MM.1S (cell line): Measurements from ENCODE around the gene CTAGE9.

Source experiments
- EZH2 ChIP-seq: fragments of 300-600 bp; sonication (generic); optimal IDR thresholded peaks from 2 replicates; pipeline ENCODE3; 2017; ENCODE audit warnings: low read depth, mild to moderate bottlenecking, antibody characterized with exemption, low read length, mixed read lengths
- EZH2phosphoT487 ChIP-seq: fragments of 300-600 bp; sonication (generic); IDR thresholded peaks from 2 replicates; pipeline ENCODE4 v1.6.1; 2018; ENCODE audit warnings: antibody characterized with exemption, low read length
- TF ChIP-seq, protein P1 (sequence below): fragments of 300-600 bp; sonication (generic); IDR thresholded peaks from 2 replicates; pipeline ENCODE4 v1.5.1; 2016; ENCODE audit warnings: antibody characterized with exemption, low read length, mixed read lengths

DNA sequence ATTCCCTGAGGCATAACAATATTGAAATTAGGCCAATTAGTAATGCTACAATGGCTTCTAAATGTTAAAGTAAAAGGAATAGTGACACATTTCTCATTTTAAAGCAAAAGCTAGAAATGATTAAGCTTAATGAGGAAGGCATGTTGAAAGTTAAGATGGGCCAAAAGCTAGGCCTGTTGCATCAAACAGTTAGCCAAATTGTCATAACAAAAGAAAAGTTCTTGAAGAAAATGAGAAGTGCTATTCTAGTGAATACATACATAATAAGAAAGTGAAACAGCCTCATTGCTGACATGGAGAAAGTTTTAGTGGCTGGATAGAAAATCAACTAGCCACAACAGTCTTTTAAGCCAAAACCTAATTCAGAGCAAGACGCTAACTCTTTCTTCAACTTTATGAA lies 22.5 kb downstream of the CTAGE9 start:
- TF ChIP-seq, protein P1, sequence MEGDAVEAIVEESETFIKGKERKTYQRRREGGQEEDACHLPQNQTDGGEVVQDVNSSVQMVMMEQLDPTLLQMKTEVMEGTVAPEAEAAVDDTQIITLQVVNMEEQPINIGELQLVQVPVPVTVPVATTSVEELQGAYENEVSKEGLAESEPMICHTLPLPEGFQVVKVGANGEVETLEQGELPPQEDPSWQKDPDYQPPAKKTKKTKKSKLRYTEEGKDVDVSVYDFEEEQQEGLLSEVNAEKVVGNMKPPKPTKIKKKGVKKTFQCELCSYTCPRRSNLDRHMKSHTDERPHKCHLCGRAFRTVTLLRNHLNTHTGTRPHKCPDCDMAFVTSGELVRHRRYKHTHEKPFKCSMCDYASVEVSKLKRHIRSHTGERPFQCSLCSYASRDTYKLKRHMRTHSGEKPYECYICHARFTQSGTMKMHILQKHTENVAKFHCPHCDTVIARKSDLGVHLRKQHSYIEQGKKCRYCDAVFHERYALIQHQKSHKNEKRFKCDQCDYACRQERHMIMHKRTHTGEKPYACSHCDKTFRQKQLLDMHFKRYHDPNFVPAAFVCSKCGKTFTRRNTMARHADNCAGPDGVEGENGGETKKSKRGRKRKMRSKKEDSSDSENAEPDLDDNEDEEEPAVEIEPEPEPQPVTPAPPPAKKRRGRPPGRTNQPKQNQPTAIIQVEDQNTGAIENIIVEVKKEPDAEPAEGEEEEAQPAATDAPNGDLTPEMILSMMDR, result no peak
- TF ChIP-seq EZH2phosphoT487, result no peak
- TF ChIP-seq EZH2, result no peak
